ENCODE results near the gene EML4.
"Not testable (repeated sequence)": the region's sequence is repeated elsewhere in the genome, so short reads cannot be mapped to it uniquely, and the experiment has no call there.

DNA sequence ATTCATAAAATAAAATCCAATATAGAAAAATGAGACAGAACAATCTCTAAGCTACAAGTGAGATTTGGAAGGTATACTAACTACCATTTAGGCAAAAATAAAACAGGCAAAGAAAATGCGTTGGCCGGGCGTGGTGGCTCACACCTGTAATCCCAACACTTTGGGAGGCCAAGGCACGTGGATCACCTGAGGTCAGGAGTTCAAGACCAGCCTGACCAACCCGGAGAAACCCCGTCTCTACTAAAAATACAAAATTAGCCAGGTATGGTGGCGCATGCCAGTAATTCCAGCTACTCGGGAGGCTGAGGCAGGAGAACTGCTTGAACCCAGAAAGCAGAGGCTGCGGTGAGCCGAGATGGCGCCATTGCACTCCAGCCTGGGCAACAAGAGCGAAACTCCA lies 178.4 kb downstream of the EML4 start:
- TF ChIP-seq RCOR1 (IDR thresholded peaks at IDR 0.05; ENCODE audit: low read length); YY1 (IDR thresholded peaks at IDR 0.05; ENCODE audit: low read depth); FOXM1 (IDR thresholded peaks at IDR 0.05; ENCODE audit: low read depth); NFIC (IDR thresholded peaks at IDR 0.05; ENCODE audit: borderline replicate concordance); USF1 (IDR thresholded peaks at IDR 0.05; ENCODE audit: borderline replicate concordance, low read depth); EZH2phosphoT487 (IDR thresholded peaks at IDR 0.05; ENCODE audit: borderline replicate concordance, low read depth); EP300 (IDR thresholded peaks at IDR 0.05; ENCODE audit: borderline replicate concordance in 1 of 2, low read depth in 1 of 2, low read length in 1 of 2); POLR2AphosphoS5 (IDR thresholded peaks at IDR 0.05; ENCODE audit: low read depth, low read length); NRF1 (IDR thresholded peaks at IDR 0.05; ENCODE audit: low read depth, low read length); TEAD4 (IDR thresholded peaks at IDR 0.05; ENCODE audit: borderline replicate concordance, insufficient read depth): not testable (repeated sequence)
- TF ChIP-seq, protein P1, sequence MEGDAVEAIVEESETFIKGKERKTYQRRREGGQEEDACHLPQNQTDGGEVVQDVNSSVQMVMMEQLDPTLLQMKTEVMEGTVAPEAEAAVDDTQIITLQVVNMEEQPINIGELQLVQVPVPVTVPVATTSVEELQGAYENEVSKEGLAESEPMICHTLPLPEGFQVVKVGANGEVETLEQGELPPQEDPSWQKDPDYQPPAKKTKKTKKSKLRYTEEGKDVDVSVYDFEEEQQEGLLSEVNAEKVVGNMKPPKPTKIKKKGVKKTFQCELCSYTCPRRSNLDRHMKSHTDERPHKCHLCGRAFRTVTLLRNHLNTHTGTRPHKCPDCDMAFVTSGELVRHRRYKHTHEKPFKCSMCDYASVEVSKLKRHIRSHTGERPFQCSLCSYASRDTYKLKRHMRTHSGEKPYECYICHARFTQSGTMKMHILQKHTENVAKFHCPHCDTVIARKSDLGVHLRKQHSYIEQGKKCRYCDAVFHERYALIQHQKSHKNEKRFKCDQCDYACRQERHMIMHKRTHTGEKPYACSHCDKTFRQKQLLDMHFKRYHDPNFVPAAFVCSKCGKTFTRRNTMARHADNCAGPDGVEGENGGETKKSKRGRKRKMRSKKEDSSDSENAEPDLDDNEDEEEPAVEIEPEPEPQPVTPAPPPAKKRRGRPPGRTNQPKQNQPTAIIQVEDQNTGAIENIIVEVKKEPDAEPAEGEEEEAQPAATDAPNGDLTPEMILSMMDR (IDR thresholded peaks at IDR 0.05) = not testable (repeated sequence)
- TF ChIP-seq, protein P2, sequence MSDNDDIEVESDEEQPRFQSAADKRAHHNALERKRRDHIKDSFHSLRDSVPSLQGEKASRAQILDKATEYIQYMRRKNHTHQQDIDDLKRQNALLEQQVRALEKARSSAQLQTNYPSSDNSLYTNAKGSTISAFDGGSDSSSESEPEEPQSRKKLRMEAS (IDR thresholded peaks at IDR 0.05; ENCODE audit: low read depth) = not testable (repeated sequence)
- TF ChIP-seq, protein P3, sequence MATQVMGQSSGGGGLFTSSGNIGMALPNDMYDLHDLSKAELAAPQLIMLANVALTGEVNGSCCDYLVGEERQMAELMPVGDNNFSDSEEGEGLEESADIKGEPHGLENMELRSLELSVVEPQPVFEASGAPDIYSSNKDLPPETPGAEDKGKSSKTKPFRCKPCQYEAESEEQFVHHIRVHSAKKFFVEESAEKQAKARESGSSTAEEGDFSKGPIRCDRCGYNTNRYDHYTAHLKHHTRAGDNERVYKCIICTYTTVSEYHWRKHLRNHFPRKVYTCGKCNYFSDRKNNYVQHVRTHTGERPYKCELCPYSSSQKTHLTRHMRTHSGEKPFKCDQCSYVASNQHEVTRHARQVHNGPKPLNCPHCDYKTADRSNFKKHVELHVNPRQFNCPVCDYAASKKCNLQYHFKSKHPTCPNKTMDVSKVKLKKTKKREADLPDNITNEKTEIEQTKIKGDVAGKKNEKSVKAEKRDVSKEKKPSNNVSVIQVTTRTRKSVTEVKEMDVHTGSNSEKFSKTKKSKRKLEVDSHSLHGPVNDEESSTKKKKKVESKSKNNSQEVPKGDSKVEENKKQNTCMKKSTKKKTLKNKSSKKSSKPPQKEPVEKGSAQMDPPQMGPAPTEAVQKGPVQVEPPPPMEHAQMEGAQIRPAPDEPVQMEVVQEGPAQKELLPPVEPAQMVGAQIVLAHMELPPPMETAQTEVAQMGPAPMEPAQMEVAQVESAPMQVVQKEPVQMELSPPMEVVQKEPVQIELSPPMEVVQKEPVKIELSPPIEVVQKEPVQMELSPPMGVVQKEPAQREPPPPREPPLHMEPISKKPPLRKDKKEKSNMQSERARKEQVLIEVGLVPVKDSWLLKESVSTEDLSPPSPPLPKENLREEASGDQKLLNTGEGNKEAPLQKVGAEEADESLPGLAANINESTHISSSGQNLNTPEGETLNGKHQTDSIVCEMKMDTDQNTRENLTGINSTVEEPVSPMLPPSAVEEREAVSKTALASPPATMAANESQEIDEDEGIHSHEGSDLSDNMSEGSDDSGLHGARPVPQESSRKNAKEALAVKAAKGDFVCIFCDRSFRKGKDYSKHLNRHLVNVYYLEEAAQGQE (IDR thresholded peaks at IDR 0.05; ENCODE audit: low read depth, low read length) = not testable (repeated sequence)

Measured in SK-N-SH (cell line).